ENCODE measurements around the gene TNNC2. TPM values are rescaled to one million over a fixed set of nuclear protein-coding genes. Genes with fewer than 3 reads are reported as not detected.

Gene TNNC2
- total RNA-seq, 2 donors from 2014 or later = 0.51 TPM; not detected in 1

DNA sequence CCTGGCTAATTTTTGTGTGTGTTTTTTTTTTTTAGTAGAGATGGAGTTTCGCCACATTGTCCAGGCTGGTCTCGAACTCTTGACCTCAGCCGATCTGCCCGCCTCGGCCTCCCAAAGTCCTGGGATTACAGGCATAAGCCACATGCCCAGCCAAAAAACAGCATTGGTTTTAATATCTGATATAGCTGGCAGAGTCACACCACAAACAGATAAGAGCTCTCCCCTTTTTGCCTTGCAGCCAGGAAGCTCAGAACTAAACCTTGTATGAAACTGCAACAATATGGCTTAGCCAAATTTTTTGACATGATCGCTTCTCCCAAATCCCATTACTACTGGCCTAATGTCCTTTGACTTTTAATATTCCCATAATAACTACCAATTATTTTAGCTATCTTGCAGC, 25.2 kb upstream of the TNNC2 start:
- H3K27ac Mint-ChIP-seq = no peak overlapping the region

DNA sequence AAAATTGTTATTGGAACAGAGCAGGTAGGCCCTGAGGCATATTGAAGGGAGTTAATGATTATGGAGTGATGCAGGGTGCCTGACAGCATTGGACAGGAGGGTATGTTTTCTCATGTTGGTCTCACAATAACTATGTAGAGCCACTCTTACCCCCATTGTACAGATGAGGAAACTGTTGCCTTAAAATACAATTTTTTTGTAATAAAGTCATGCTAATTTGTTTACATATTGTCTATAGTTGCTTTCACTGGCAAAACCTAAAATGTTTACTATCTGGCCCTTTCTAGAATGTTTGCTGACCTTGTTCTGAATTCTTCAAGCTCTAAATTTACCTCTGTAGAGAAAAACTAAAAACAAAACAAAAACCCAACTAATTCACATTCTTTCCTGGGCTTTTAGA, 24.4 kb upstream of the TNNC2 start:
- peaks cover 46% of the 10 kb centered on the region for H3K36me3 Mint-ChIP-seq (ENCODE audit: low read depth)
- TF ChIP-seq, protein P1, sequence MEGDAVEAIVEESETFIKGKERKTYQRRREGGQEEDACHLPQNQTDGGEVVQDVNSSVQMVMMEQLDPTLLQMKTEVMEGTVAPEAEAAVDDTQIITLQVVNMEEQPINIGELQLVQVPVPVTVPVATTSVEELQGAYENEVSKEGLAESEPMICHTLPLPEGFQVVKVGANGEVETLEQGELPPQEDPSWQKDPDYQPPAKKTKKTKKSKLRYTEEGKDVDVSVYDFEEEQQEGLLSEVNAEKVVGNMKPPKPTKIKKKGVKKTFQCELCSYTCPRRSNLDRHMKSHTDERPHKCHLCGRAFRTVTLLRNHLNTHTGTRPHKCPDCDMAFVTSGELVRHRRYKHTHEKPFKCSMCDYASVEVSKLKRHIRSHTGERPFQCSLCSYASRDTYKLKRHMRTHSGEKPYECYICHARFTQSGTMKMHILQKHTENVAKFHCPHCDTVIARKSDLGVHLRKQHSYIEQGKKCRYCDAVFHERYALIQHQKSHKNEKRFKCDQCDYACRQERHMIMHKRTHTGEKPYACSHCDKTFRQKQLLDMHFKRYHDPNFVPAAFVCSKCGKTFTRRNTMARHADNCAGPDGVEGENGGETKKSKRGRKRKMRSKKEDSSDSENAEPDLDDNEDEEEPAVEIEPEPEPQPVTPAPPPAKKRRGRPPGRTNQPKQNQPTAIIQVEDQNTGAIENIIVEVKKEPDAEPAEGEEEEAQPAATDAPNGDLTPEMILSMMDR (conservative IDR thresholded peaks at IDR 0.05) = no peak
- H3K4me1 Mint-ChIP-seq = peaks cover 31% of the 10 kb centered on the region
- H3K27me3 ChIP-seq (ENCODE audit: control insufficient read depth, insufficient read depth, low read length, poor library complexity, severe bottlenecking) = no peaks in the 10 kb centered on the region
- H3K36me3 ChIP-seq (ENCODE audit: control insufficient read depth, insufficient read depth, low read length) = peaks cover 47% of the 10 kb centered on the region
- H3K27ac Mint-ChIP-seq = no peak overlapping the region
- no peak overlapping the region for H3K9ac ChIP-seq (ENCODE audit: extremely low read depth, low read length, poor library complexity, severe bottlenecking)
- no peaks in the 10 kb centered on the region for H3K27me3 Mint-ChIP-seq (ENCODE audit: insufficient read depth)
- H3K4me3 Mint-ChIP-seq = no peak overlapping the region
- no peak overlapping the region for H3K27ac ChIP-seq (ENCODE audit: low read depth, low read length)
- H3K9me3 Mint-ChIP-seq = peaks cover 7% of the 10 kb centered on the region
- DNase-seq = no peak
- peaks cover 6% of the 10 kb centered on the region for H3K4me1 ChIP-seq (ENCODE audit: control insufficient read depth, insufficient read depth, low read length)
- no peak overlapping the region for H3K4me3 ChIP-seq (ENCODE audit: low read length)
- peaks cover 21% of the 10 kb centered on the region for H3K9me3 ChIP-seq (ENCODE audit: control insufficient read depth, low read length)

More for the DNA sequence above, 25.2 kb upstream of the TNNC2 start:
- peaks cover 34% of the 10 kb centered on the region for H3K4me1 Mint-ChIP-seq
- H3K9ac ChIP-seq (ENCODE audit: extremely low read depth, low read length, poor library complexity, severe bottlenecking) = no peak overlapping the region
- H3K36me3 Mint-ChIP-seq (ENCODE audit: low read depth) = peaks cover 41% of the 10 kb centered on the region
- peaks cover 21% of the 10 kb centered on the region for H3K9me3 ChIP-seq (ENCODE audit: control insufficient read depth, low read length)
- peaks cover 6% of the 10 kb centered on the region for H3K4me1 ChIP-seq (ENCODE audit: control insufficient read depth, insufficient read depth, low read length)
- H3K4me3 Mint-ChIP-seq = no peak overlapping the region
- H3K36me3 ChIP-seq (ENCODE audit: control insufficient read depth, insufficient read depth, low read length) = peaks cover 41% of the 10 kb centered on the region
- no peak overlapping the region for H3K4me3 ChIP-seq (ENCODE audit: low read length)
- H3K9me3 Mint-ChIP-seq = peaks cover 7% of the 10 kb centered on the region
- H3K27me3 ChIP-seq (ENCODE audit: control insufficient read depth, insufficient read depth, low read length, poor library complexity, severe bottlenecking) = no peaks in the 10 kb centered on the region
- DNase-seq = no peak
- TF ChIP-seq, protein P1 (conservative IDR thresholded peaks at IDR 0.05) = no peak
- no peaks in the 10 kb centered on the region for H3K27me3 Mint-ChIP-seq (ENCODE audit: insufficient read depth)
- WGBS, 2 experiments (ENCODE audit: insufficient coverage in 1 of 2, insufficient read length in 1 of 2) = 88 to 95% methylated on average over 4 to 6 of the region's 6 CpGs
- no peak overlapping the region for H3K27ac ChIP-seq (ENCODE audit: low read depth, low read length)

DNA sequence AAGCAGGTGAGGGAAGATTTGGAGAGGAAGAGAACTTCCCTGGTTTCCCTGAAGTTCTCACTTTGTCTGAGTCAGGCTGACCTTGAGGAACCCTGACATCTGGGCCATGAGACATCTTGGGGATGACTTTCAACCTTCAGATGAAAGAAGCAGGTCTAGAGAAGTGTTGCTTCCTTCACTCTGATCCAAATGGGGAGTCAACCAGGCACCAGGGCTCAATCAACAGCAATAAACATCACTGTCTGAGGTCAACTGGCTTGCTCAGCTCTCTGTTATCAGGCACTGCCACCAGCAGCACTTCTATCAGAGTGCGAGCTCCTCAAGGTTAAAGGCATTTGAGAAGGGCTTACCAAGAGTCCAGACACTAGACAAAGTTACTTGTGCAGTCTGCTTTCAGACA, 23.8 kb upstream of the TNNC2 start:
- Histone ChIP-seq H3K27ac (ENCODE audit: low read depth, low read length) (no peak overlapping the region), H3K9ac (ENCODE audit: extremely low read depth, low read length, poor library complexity, severe bottlenecking) (no peak overlapping the region), H3K27me3 (ENCODE audit: control insufficient read depth, insufficient read depth, low read length, poor library complexity, severe bottlenecking) (no peaks in the 10 kb centered on the region), H3K9me3 (ENCODE audit: control insufficient read depth, low read length) (peaks cover 21% of the 10 kb centered on the region), H3K36me3 (ENCODE audit: control insufficient read depth, insufficient read depth, low read length) (peaks cover 53% of the 10 kb centered on the region), H3K4me1 (ENCODE audit: control insufficient read depth, insufficient read depth, low read length) (peaks cover 6% of the 10 kb centered on the region), H3K4me3 (ENCODE audit: low read length) (no peak overlapping the region)
- Mint-ChIP-seq H3K4me1 (peaks cover 28% of the 10 kb centered on the region), H3K27ac (no peak overlapping the region), H3K27me3 (ENCODE audit: insufficient read depth) (no peaks in the 10 kb centered on the region), H3K36me3 (ENCODE audit: low read depth) (peaks cover 52% of the 10 kb centered on the region), H3K4me3 (no peak overlapping the region), H3K9me3 (peaks cover 7% of the 10 kb centered on the region)
- DNase-seq = no peak
- TF ChIP-seq, protein P1 (conservative IDR thresholded peaks at IDR 0.05) = no peak
- WGBS, 2 experiments (ENCODE audit: insufficient coverage in 1 of 2, insufficient read length in 1 of 2) = 95 to 100% methylated on average over 1 of the region's 1 CpG

Measured in endodermal cell (in vitro differentiated cells).